GM12878 (cell line): ENCODE results near the gene AOPEP.

Experiments
- ATF7 ChIP-seq: fragments of 450-650 bp; IDR thresholded peaks from 2 replicates; pipeline ENCODE4 v1.6.1; 2016; ENCODE audit warnings: low read depth, mild to moderate bottlenecking
- CEBPB ChIP-seq, 2 experiments: fragments of 150-350 bp in 1 of 2; IDR thresholded peaks; 2 replicates each; pipeline ENCODE4 v1.6.1; 2012 to 2014; ENCODE audit warnings: low read depth in 2 of 2, low read length in 2 of 2, borderline replicate concordance in 1 of 2, inconsistent platforms in 1 of 2
- EZH2 ChIP-seq: IDR thresholded peaks from 2 replicates; pipeline ENCODE4 v1.6.1; 2012; ENCODE audit warnings: low read depth, mild to moderate bottlenecking, control low read depth, inconsistent platforms, low read length, borderline replicate concordance; ENCODE audit not compliant: control insufficient read depth
- MXI1 ChIP-seq: fragments of 150-350 bp; IDR thresholded peaks from 2 replicates; pipeline ENCODE4 v1.6.1; 2011; ENCODE audit warnings: low read depth, mild to moderate bottlenecking, inconsistent platforms, low read length, improper control_type of control experiment
- NR2C2 ChIP-seq: IDR thresholded peaks from 2 replicates; pipeline ENCODE4 v1.6.1; 2011; ENCODE audit warnings: borderline replicate concordance, low read depth; ENCODE audit not compliant: control insufficient read depth, insufficient read length
- POLR2A ChIP-seq: IDR thresholded peaks from 2 replicates; pipeline ENCODE4 v1.6.1; 2011; ENCODE audit warnings: low read depth, mild to moderate bottlenecking, low read length
- POLR2AphosphoS5 ChIP-seq: IDR thresholded peaks from 2 replicates; pipeline ENCODE4 v1.6.1; 2011; ENCODE audit warnings: mild to moderate bottlenecking, low read length, inconsistent platforms
- TCF3 ChIP-seq: IDR thresholded peaks from 2 replicates; pipeline ENCODE4 v1.6.1; 2012; ENCODE audit warnings: low read depth, mild to moderate bottlenecking, low read length, borderline replicate concordance; ENCODE audit not compliant: insufficient read depth
- ZNF274 ChIP-seq: IDR thresholded peaks from one replicate; pipeline ENCODE4 v1.8.0; 2011; ENCODE audit not compliant: insufficient read length, insufficient read depth
- TF ChIP-seq, protein P1 (sequence below): fragments of 450-650 bp; IDR thresholded peaks from 2 replicates; pipeline ENCODE4 v1.6.1; 2017; ENCODE audit warnings: antibody characterized with exemption, mild to moderate bottlenecking, moderate library complexity
- TF ChIP-seq, protein P2 (sequence below): IDR thresholded peaks from 2 replicates; pipeline ENCODE4 v1.6.1; 2012; ENCODE audit warnings: low read depth, low read length, improper control_type of control experiment
- TF ChIP-seq, protein P3 (sequence below): IDR thresholded peaks from 2 replicates; pipeline ENCODE4 v1.6.1; 2011; ENCODE audit warnings: low read depth, low read length, improper control_type of control experiment, borderline replicate concordance

DNA sequence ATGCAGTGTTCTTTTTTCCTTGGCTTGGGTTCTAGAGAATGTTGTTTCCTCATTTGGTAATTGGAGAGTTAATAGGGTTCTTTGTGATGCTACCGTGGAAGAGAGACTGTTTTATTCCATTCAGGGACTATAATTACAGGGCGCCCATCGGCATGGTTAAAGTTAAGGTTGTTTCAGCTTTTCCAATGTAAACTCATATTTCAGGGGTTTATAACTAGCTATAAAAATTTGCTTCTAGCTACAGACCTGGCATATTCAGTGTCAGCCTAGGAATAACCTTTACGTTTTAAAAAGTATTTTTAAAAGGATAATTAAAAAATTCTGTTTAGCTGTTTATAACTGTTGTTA lies 99.1 kb downstream of the AOPEP start:
- TF ChIP-seq EZH2 = no peak
- no peak for TF ChIP-seq NR2C2
- TF ChIP-seq POLR2AphosphoS5 = no peak
- no peak for TF ChIP-seq POLR2A
- TF ChIP-seq ATF7 = no peak
- TF ChIP-seq, protein P1, sequence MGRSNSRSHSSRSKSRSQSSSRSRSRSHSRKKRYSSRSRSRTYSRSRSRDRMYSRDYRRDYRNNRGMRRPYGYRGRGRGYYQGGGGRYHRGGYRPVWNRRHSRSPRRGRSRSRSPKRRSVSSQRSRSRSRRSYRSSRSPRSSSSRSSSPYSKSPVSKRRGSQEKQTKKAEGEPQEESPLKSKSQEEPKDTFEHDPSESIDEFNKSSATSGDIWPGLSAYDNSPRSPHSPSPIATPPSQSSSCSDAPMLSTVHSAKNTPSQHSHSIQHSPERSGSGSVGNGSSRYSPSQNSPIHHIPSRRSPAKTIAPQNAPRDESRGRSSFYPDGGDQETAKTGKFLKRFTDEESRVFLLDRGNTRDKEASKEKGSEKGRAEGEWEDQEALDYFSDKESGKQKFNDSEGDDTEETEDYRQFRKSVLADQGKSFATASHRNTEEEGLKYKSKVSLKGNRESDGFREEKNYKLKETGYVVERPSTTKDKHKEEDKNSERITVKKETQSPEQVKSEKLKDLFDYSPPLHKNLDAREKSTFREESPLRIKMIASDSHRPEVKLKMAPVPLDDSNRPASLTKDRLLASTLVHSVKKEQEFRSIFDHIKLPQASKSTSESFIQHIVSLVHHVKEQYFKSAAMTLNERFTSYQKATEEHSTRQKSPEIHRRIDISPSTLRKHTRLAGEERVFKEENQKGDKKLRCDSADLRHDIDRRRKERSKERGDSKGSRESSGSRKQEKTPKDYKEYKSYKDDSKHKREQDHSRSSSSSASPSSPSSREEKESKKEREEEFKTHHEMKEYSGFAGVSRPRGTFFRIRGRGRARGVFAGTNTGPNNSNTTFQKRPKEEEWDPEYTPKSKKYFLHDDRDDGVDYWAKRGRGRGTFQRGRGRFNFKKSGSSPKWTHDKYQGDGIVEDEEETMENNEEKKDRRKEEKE = no peak
- TF ChIP-seq CEBPB (IDR thresholded peaks at IDR 0.05; ENCODE audit: borderline replicate concordance in 1 of 2, low read depth in 2 of 2, low read length in 2 of 2) = no peak
- TF ChIP-seq, protein P2, sequence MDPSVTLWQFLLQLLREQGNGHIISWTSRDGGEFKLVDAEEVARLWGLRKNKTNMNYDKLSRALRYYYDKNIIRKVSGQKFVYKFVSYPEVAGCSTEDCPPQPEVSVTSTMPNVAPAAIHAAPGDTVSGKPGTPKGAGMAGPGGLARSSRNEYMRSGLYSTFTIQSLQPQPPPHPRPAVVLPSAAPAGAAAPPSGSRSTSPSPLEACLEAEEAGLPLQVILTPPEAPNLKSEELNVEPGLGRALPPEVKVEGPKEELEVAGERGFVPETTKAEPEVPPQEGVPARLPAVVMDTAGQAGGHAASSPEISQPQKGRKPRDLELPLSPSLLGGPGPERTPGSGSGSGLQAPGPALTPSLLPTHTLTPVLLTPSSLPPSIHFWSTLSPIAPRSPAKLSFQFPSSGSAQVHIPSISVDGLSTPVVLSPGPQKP = no peak
- no peak for TF ChIP-seq TCF3
- no peak for TF ChIP-seq ZNF274
- no peak for TF ChIP-seq MXI1
- TF ChIP-seq, protein P3, sequence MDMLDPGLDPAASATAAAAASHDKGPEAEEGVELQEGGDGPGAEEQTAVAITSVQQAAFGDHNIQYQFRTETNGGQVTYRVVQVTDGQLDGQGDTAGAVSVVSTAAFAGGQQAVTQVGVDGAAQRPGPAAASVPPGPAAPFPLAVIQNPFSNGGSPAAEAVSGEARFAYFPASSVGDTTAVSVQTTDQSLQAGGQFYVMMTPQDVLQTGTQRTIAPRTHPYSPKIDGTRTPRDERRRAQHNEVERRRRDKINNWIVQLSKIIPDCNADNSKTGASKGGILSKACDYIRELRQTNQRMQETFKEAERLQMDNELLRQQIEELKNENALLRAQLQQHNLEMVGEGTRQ = no peak
